A549 (cell line): ENCODE results near the gene L3MBTL2. TPM values are rescaled to one million over a fixed set of nuclear protein-coding genes. Genes with fewer than 3 reads are reported as not detected.

Source experiments
- ATAC-seq, 2 experiments: fragments of 200-7000 bp in 1 of 2; fragments of >200 bp in 1 of 2; cut with Nextera tagmentation in 1 of 2; cut with Tn5 transposase in 1 of 2; 3 replicates each; pipeline versions ENCODE4 v1.8.0 to v1.9.1; 2018 to 2020; ENCODE audit warnings: mild to moderate bottlenecking in 1 of 2, moderate library complexity in 1 of 2
- CTCF ChIA-PET: fragments of 300-600 bp; sonication (Branson Sonifier 250); formaldehyde crosslinking; extraction: SDS; loops from one replicate; lab custom pipeline; 2021; ENCODE audit warnings: antibody characterized with exemption, inconsistent platforms; lab: Yijun Ruan, JAX
- POLR2A ChIA-PET: fragments of 350-600 bp; formaldehyde crosslinking; extraction: SDS; loops from one replicate; lab custom pipeline; 2021; ENCODE audit warnings: antibody characterized with exemption, inconsistent platforms; lab: Yijun Ruan, JAX
- DNase-seq, 2 experiments: peaks; one replicate each; pipeline versions ENCODE4 v3.0.0 to v3.0.0-alpha.2; 2011 to 2016; ENCODE audit warnings: low read depth in 1 of 2, low spot score in 1 of 2
- FAIRE-seq: peaks from 2 replicates; lab custom pipeline; 2011; peaks lifted over from hg19 to GRCh38; lab: Jason Lieb, UNC
- H3K27ac ChIP-seq, 2 experiments: fragments of >200 bp; sonication (Bioruptor Twin); formaldehyde crosslinking; 3 replicates each; pipeline ENCODE4 v1.5.1; 2016 to 2017
- H3K4me1 ChIP-seq: fragments of >200 bp; sonication (Bioruptor Twin); formaldehyde crosslinking; 3 replicates; pipeline ENCODE4 v1.6.1; 2016
- H3K4me2 ChIP-seq: fragments of >200 bp; sonication (Bioruptor Twin); formaldehyde crosslinking; 3 replicates; pipeline ENCODE4 v1.6.1; 2016
- H3K4me3 ChIP-seq: fragments of >200 bp; sonication (Bioruptor Twin); formaldehyde crosslinking; 3 replicates; pipeline ENCODE4 v1.5.1; 2016
- H3K9me3 ChIP-seq: fragments of >200 bp; sonication (Bioruptor Twin); formaldehyde crosslinking; 3 replicates; pipeline ENCODE4 v1.6.1; 2016
- CBX2 ChIP-seq: fragments of 200-600 bp; sonication (generic); IDR thresholded peaks from 2 replicates; pipeline ENCODE4 v1.6.1; 2016; ENCODE audit warnings: low read depth, mild to moderate bottlenecking, borderline replicate concordance
- EP300 ChIP-seq, 2 experiments: fragments of >200 bp; sonication (Bioruptor Twin); formaldehyde crosslinking; IDR thresholded peaks; 2 replicates in 1 of 2; 3 replicates in 1 of 2; pipeline ENCODE4 v1.6.1; 2016 to 2017
- ESRRA ChIP-seq: fragments of 150-350 bp; IDR thresholded peaks from 2 replicates; pipeline ENCODE4 v1.6.1; 2014; ENCODE audit warnings: mild to moderate bottlenecking, low read length, borderline replicate concordance
- FOSB ChIP-seq: fragments of 250-450 bp; sonication (Bioruptor Pico); IDR thresholded peaks from 2 replicates; pipeline ENCODE4 v1.5.0; 2020; ENCODE audit warnings: mild to moderate bottlenecking, moderate library complexity
- FOSL2 ChIP-seq, 2 experiments: fragments of 450-650 bp in 1 of 2; fragments of >200 bp in 1 of 2; sonication (Bioruptor Twin) in 1 of 2; formaldehyde crosslinking; IDR thresholded peaks; 2 replicates each; pipeline versions ENCODE4 v1.5.0 to v1.6.1; 2016 to 2020; ENCODE audit warnings: mild to moderate bottlenecking in 1 of 2, moderate library complexity in 1 of 2
- FOXS1 ChIP-seq: fragments of 250-450 bp; sonication (Bioruptor Pico); IDR thresholded peaks from 2 replicates; pipeline ENCODE4 v1.5.0; 2020; ENCODE audit warnings: mild to moderate bottlenecking, moderate library complexity
- HDAC2 ChIP-seq: fragments of 200-600 bp; sonication (generic); IDR thresholded peaks from 2 replicates; pipeline ENCODE4 v1.6.1; 2016
- HOXA7 ChIP-seq: fragments of 250-450 bp; sonication (Bioruptor Pico); IDR thresholded peaks from 2 replicates; pipeline ENCODE4 v1.5.0; 2020; ENCODE audit warnings: mild to moderate bottlenecking, moderate library complexity
- JUNB ChIP-seq: fragments of >200 bp; sonication (Bioruptor Twin); formaldehyde crosslinking; IDR thresholded peaks from 2 replicates; pipeline ENCODE4 v1.6.1; 2016
- MYC ChIP-seq: IDR thresholded peaks from 2 replicates; pipeline ENCODE4 v1.6.1; 2012; ENCODE audit warnings: mild to moderate bottlenecking, inconsistent platforms, low read length, improper control_type of control experiment, borderline replicate concordance
- NR3C1 ChIP-seq: fragments of >200 bp; sonication (Bioruptor Twin); formaldehyde crosslinking; IDR thresholded peaks from 3 replicates; pipeline ENCODE4 v1.6.1; 2017
- POLR2A ChIP-seq: IDR thresholded peaks from 2 replicates; pipeline ENCODE4 v1.6.1; 2012; ENCODE audit warnings: mild to moderate bottlenecking, low read length
- RAD21 ChIP-seq, 2 experiments: fragments of >200 bp in 1 of 2; sonication (Bioruptor Twin) in 1 of 2; formaldehyde crosslinking in 1 of 2; IDR thresholded peaks in 1 of 2; conservative IDR thresholded peaks in 1 of 2; 2 replicates in 1 of 2; 3 replicates in 1 of 2; pipeline ENCODE4 v1.6.1; 2012 to 2018; ENCODE audit warnings: inconsistent platforms in 1 of 2
- SMC3 ChIP-seq: fragments of >200 bp; sonication (Bioruptor Twin); formaldehyde crosslinking; IDR thresholded peaks from 3 replicates; pipeline ENCODE4 v1.6.1; 2018; ENCODE audit warnings: inconsistent platforms
- SREBF2 ChIP-seq: fragments of 450-650 bp; IDR thresholded peaks from 2 replicates; pipeline ENCODE4 v1.6.1; 2014; ENCODE audit warnings: mild to moderate bottlenecking, moderate library complexity
- TFCP2L1 ChIP-seq: fragments of 250-450 bp; sonication (Bioruptor Pico); IDR thresholded peaks from 2 replicates; pipeline ENCODE4 v1.5.0; 2021; ENCODE audit warnings: mild to moderate bottlenecking
- TP53 ChIP-seq: fragments of 250-450 bp; sonication (Bioruptor Pico); IDR thresholded peaks from 2 replicates; pipeline ENCODE4 v1.5.0; 2021; ENCODE audit warnings: mild to moderate bottlenecking, moderate library complexity
- USF2 ChIP-seq: fragments of 450-650 bp; IDR thresholded peaks from 2 replicates; pipeline ENCODE4 v1.6.1; 2014; ENCODE audit warnings: antibody characterized with exemption
- ZFP36 ChIP-seq: fragments of 450-650 bp; IDR thresholded peaks from 2 replicates; pipeline ENCODE4 v1.6.1; 2014; ENCODE audit warnings: borderline replicate concordance; ENCODE audit not compliant: partially characterized antibody
- ZNF302 ChIP-seq: fragments of 250-450 bp; sonication (Bioruptor Pico); IDR thresholded peaks from 2 replicates; pipeline ENCODE4 v1.9.0; 2021; ENCODE audit warnings: inconsistent platforms, mild to moderate bottlenecking, moderate library complexity
- WGBS: methylation state at CpG from one replicate; pipeline ENCODE4 v1.1.6; 2017; ENCODE audit errors: missing lambda C conversion rate; 5-methylcytosine and 5-hydroxymethylcytosine counted together
- polyA plus RNA-seq, 4 experiments: library from polyadenylated mRNA; depleted of rRNA in 3 of 4; stranded (reverse); fragments of >200 nt; fragmentation: RNase III in 1 of 4; extraction: RNeasy Plus Mini Kit Qiagen cat#74134 plus additional on column Dnase treatment in 1 of 4; gene quantifications; 2 replicates in 3 of 4; 3 replicates in 1 of 4; pipeline ENCODE4 v1.2.3, GENCODE V29; 2011 to 2017
- TF ChIP-seq, protein P1 (sequence below): IDR thresholded peaks from 2 replicates; pipeline ENCODE4 v1.6.1; 2012
- TF ChIP-seq, protein P2 (sequence below): fragments of 250-450 bp; sonication (Bioruptor Pico); IDR thresholded peaks from 2 replicates; pipeline ENCODE4 v1.5.0; 2021; ENCODE audit warnings: mild to moderate bottlenecking, moderate library complexity, borderline replicate concordance
- TF ChIP-seq, protein P3 (sequence below): fragments of >200 bp; sonication (Bioruptor Twin); formaldehyde crosslinking; IDR thresholded peaks from 3 replicates; pipeline ENCODE4 v1.5.1; 2016

Gene L3MBTL2
- polyA plus RNA-seq, 2 of the 4 experiments (the other 2 are of a cell fraction), result 14.5 to 17.0 TPM

DNA sequence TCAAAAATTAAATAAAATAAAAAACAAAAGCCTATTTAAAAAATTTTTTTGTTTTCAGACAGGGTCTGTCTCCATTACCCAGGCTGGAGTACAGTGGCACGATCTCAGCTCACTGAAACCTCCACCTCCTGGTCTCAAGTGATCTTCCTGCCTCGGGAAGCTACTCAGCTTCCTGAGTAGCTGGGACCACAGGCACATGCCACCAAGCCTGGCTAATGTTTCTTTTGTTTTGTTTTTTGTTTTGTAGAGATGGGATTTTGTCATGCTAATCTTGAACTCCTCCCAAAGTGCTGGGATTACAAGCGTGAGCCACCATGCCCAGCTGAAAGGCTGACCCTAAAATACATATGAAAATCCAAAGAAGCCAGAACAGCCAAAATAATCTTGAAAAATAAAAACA, 20.4 kb upstream of the L3MBTL2 start:
- no peak; a peak in 1 of 6 replicates for ATAC-seq
- H3K4me2 ChIP-seq, result no peak overlapping the region

GRCh38 chr22:41191467-41191866, 13.6 kb upstream of the L3MBTL2 start:
- H3K4me2 ChIP-seq, result no peak overlapping the region
- H3K9me3 ChIP-seq, result no peaks in the 10 kb centered on the region
- ChIA-PET POLR2A (no interaction called here), CTCF (no interaction called here)
- WGBS, result 85% methylated on average over 2 of the region's 2 CpGs
- no peak overlapping the region for H3K27ac ChIP-seq
- ATAC-seq, result no peak
- no peaks in the 10 kb centered on the region for H3K4me1 ChIP-seq
- H3K4me3 ChIP-seq, result no peak overlapping the region
- no peak for FAIRE-seq
- no peak for DNase-seq
- TF ChIP-seq SREBF2, result no peak
- TF ChIP-seq NR3C1, result no peak
- TF ChIP-seq MYC, result no peak
- TF ChIP-seq SMC3, result no peak
- TF ChIP-seq FOXS1 (CRISPR knock-in tag), result no peak
- TF ChIP-seq JUNB, result no peak
- no peak for TF ChIP-seq HOXA7 (CRISPR knock-in tag)
- TF ChIP-seq, protein P1, sequence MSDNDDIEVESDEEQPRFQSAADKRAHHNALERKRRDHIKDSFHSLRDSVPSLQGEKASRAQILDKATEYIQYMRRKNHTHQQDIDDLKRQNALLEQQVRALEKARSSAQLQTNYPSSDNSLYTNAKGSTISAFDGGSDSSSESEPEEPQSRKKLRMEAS, result no peak
- no peak for TF ChIP-seq POLR2A
- no peak for TF ChIP-seq RAD21 (conservative IDR thresholded peaks at IDR 0.05 in 1 of 2, IDR thresholded peaks at IDR 0.05 in 1 of 2)
- no peak for TF ChIP-seq FOSL2 (IDR thresholded peaks at IDR 0.05)
- TF ChIP-seq FOSL2 (CRISPR knock-in tag; IDR thresholded peaks at IDR 0.05), result no peak
- TF ChIP-seq ZNF302 (CRISPR knock-in tag), result no peak
- no peak for TF ChIP-seq TP53 (CRISPR knock-in tag)
- TF ChIP-seq USF2, result no peak

More for the DNA sequence above, 20.4 kb upstream of the L3MBTL2 start:
- POLR2A ChIA-PET, result no interaction called here
- Histone ChIP-seq H3K27ac (no peak overlapping the region), H3K4me1 (no peaks in the 10 kb centered on the region)
- DNase-seq (no peak), FAIRE-seq (no peak)
- TF ChIP-seq FOSB (CRISPR knock-in tag), result no peak
- no peak for TF ChIP-seq POLR2A
- TF ChIP-seq, protein P2, sequence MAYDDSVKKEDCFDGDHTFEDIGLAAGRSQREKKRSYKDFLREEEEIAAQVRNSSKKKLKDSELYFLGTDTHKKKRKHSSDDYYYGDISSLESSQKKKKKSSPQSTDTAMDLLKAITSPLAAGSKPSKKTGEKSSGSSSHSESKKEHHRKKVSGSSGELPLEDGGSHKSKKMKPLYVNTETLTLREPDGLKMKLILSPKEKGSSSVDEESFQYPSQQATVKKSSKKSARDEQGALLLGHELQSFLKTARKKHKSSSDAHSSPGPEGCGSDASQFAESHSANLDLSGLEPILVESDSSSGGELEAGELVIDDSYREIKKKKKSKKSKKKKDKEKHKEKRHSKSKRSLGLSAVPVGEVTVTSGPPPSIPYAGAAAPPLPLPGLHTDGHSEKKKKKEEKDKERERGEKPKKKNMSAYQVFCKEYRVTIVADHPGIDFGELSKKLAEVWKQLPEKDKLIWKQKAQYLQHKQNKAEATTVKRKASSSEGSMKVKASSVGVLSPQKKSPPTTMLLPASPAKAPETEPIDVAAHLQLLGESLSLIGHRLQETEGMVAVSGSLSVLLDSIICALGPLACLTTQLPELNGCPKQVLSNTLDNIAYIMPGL, result no peak
- no peak for TF ChIP-seq CBX2
- TF ChIP-seq SMC3, result no peak
- TF ChIP-seq ZFP36, result no peak
- TF ChIP-seq TFCP2L1, result no peak
- no peak for TF ChIP-seq ESRRA
- no peak for TF ChIP-seq NR3C1
- TF ChIP-seq EP300 (IDR thresholded peaks at IDR 0.05), result no peak
- TF ChIP-seq, protein P3, sequence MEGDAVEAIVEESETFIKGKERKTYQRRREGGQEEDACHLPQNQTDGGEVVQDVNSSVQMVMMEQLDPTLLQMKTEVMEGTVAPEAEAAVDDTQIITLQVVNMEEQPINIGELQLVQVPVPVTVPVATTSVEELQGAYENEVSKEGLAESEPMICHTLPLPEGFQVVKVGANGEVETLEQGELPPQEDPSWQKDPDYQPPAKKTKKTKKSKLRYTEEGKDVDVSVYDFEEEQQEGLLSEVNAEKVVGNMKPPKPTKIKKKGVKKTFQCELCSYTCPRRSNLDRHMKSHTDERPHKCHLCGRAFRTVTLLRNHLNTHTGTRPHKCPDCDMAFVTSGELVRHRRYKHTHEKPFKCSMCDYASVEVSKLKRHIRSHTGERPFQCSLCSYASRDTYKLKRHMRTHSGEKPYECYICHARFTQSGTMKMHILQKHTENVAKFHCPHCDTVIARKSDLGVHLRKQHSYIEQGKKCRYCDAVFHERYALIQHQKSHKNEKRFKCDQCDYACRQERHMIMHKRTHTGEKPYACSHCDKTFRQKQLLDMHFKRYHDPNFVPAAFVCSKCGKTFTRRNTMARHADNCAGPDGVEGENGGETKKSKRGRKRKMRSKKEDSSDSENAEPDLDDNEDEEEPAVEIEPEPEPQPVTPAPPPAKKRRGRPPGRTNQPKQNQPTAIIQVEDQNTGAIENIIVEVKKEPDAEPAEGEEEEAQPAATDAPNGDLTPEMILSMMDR, result no peak
- TF ChIP-seq, protein P1, result no peak
- TF ChIP-seq HDAC2, result no peak
- TF ChIP-seq, all 56 proteins: peak for 0
- no peaks in the 10 kb centered on the region for H3K9me3 ChIP-seq
- H3K4me3 ChIP-seq, result no peak overlapping the region
- WGBS, result 86% methylated on average over 3 of the region's 3 CpGs
- CTCF ChIA-PET, result no interaction called here
